Measurements from ENCODE around the gene NOTCH2. TPM values are rescaled to one million over a fixed set of nuclear protein-coding genes. Genes with fewer than 3 reads are reported as not detected.

NOTCH2 gene
- polyA plus RNA-seq, 1 experiment: 40.7 TPM

GRCh38 chr1:119884711-119885110 is 184.8 kb downstream of the NOTCH2 start:
- POLR2A ChIA-PET: no interaction called here
- Histone ChIP-seq H3K36me3 (ENCODE audit: control insufficient read depth, insufficient read depth, low read length) (no peaks in the 10 kb centered on the region), H3K4me3 (ENCODE audit: low read depth, low read length) (no peak overlapping the region), H3K27me3 (ENCODE audit: control insufficient read depth, insufficient read depth, low read length) (peaks cover 2% of the 10 kb centered on the region; the same call in 1 of the 2 replicates)
- DNase-seq (ENCODE audit: low read depth): no peak
- CTCF ChIA-PET: interaction anchor here (3.8 to 6.1 kb wide), 2 partner anchors 13 to 14 kb away, joined by 29 to 34 read pairs; partner anchors contain the start of gene ADAM30
- no peak for TF ChIP-seq CTCF (IDR thresholded peaks at IDR 0.05; ENCODE audit: insufficient read depth, low read depth, low read length)

GRCh38 chr1:119883826-119884225 is 185.6 kb downstream of the NOTCH2 start:
- Histone ChIP-seq H3K4me3 (ENCODE audit: low read depth, low read length) (no peak overlapping the region), H3K36me3 (ENCODE audit: control insufficient read depth, insufficient read depth, low read length) (no peaks in the 10 kb centered on the region), H3K27me3 (ENCODE audit: control insufficient read depth, insufficient read depth, low read length) (peaks cover 2% of the 10 kb centered on the region; the same call in 1 of the 2 replicates)
- ChIA-PET POLR2A (no interaction called here), CTCF (interaction anchor here (0.8 to 6.1 kb wide), 5 partner anchors 8 to 65 kb away, joined by 3 to 29 read pairs (median 5); no protein-coding TSS in a partner anchor)
- DNase-seq (ENCODE audit: low read depth): no peak
- TF ChIP-seq CTCF (IDR thresholded peaks at IDR 0.05; ENCODE audit: insufficient read depth, low read depth, low read length): no peak

GRCh38 chr1:119882132-119883049 is 187.1 kb downstream of the NOTCH2 start:
- ChIA-PET CTCF (interaction anchor here (0.7 to 6.1 kb wide), 5 partner anchors 9 to 74 kb away, joined by 3 to 29 read pairs (median 5); no protein-coding TSS in a partner anchor), POLR2A (no interaction called here)
- peaks cover 2% of the 10 kb centered on the region; the same call in 1 of the 2 replicates for H3K27me3 ChIP-seq (ENCODE audit: control insufficient read depth, insufficient read depth, low read length)
- TF ChIP-seq CTCF (IDR thresholded peaks at IDR 0.05; ENCODE audit: insufficient read depth, low read depth, low read length): no peak
- H3K4me3 ChIP-seq (ENCODE audit: low read depth, low read length): no peak overlapping the region
- DNase-seq (ENCODE audit: low read depth): no peak
- no peaks in the 10 kb centered on the region for H3K36me3 ChIP-seq (ENCODE audit: control insufficient read depth, insufficient read depth, low read length)

GRCh38 chr1:119879510-119880434 is 189.7 kb downstream of the NOTCH2 start:
- no peak for DNase-seq (ENCODE audit: low read depth)
- POLR2A ChIA-PET: no interaction called here
- CTCF ChIA-PET: interaction anchor here (0.7 kb wide), 1 partner anchor 10 kb away, joined by 3 read pairs; no protein-coding TSS in a partner anchor
- no peak for TF ChIP-seq CTCF (IDR thresholded peaks at IDR 0.05; ENCODE audit: insufficient read depth, low read depth, low read length)
- Histone ChIP-seq H3K36me3 (ENCODE audit: control insufficient read depth, insufficient read depth, low read length) (no peaks in the 10 kb centered on the region), H3K27me3 (ENCODE audit: control insufficient read depth, insufficient read depth, low read length) (peaks cover 2% of the 10 kb centered on the region; the same call in 1 of the 2 replicates), H3K4me3 (ENCODE audit: low read depth, low read length) (no peak overlapping the region)
